Thyroid gland (tissue), 4 donors: Measurements from ENCODE around the gene ACACA. TPM values are rescaled to one million over a fixed set of nuclear protein-coding genes. Genes with fewer than 3 reads are reported as not detected.

Experiments used
- DNase-seq, 2 donors: peaks; one replicate each; pipeline ENCODE4 v3.0.0-alpha.2; 2019
- H3K27ac ChIP-seq, 3 donors: fragments of 200-600 bp; sonication (generic); 1 replicate in 2 of 3; 2 replicates in 1 of 3; pipeline ENCODE4 v1.5.1; 2016 to 2019; ENCODE audit warnings: mild to moderate bottlenecking in 1 of 3, moderate library complexity in 1 of 3
- H3K27me3 ChIP-seq: fragments of 200-600 bp; sonication (generic); one replicate; pipeline ENCODE4 v1.5.1; 2019
- H3K36me3 ChIP-seq, 2 donors: fragments of 200-600 bp; sonication (generic); one replicate each; pipeline ENCODE4 v1.5.1; 2016 to 2019
- H3K4me1 ChIP-seq, 2 donors: fragments of 200-600 bp; sonication (generic); one replicate each; pipeline ENCODE4 v1.5.1; 2017 to 2019
- H3K4me3 ChIP-seq, 3 donors: fragments of 200-600 bp; sonication (generic); replicated peaks in 1 of 3; 1 replicate in 2 of 3; 2 replicates in 1 of 3; pipeline ENCODE4 v1.5.1; 2016; ENCODE audit warnings: mild to moderate bottlenecking in 1 of 3
- H3K9me3 ChIP-seq: fragments of 200-600 bp; sonication (generic); one replicate; pipeline ENCODE4 v1.5.1; 2017
- POLR2A ChIP-seq, 2 donors: fragments of 450-650 bp; IDR thresholded peaks; one replicate each; pipeline ENCODE4 v1.6.1; 2017; ENCODE audit warnings: antibody characterized with exemption in 2 of 2, mild to moderate bottlenecking in 2 of 2, moderate library complexity in 1 of 2
- WGBS, 2 donors: methylation state at CpG; one replicate each; pipeline ENCODE4 v1.1.5; 2017; 5-methylcytosine and 5-hydroxymethylcytosine counted together
- intact Hi-C: fragments of 100-400 bp; cut with DNase I; formaldehyde crosslinking; loops from one replicate; pipeline ENCODE4 v1.15.1; 2023
- total RNA-seq, 4 donors: library from RNA; depleted of rRNA; stranded (reverse); fragments of >200 nt; gene quantifications; one replicate each; pipeline ENCODE4 v1.2.3, GENCODE V29; 2016
- TF ChIP-seq, protein P1 (sequence below), 6 experiments: fragments of 200-600 bp in 3 of 6; fragments of 450-650 bp in 3 of 6; sonication (generic) in 3 of 6; IDR thresholded peaks; one replicate each; pipeline ENCODE4 v1.5.1; 2016 to 2019; ENCODE audit warnings: antibody characterized with exemption in 6 of 6, mild to moderate bottlenecking in 2 of 6, inconsistent platforms in 1 of 6, moderate library complexity in 1 of 6

Gene ACACA
- total RNA-seq, 4 donors from 2014 or later = 27.2 to 55.7 (median 38.4) TPM

GRCh38 chr17:37225465-37225864 lies 181.2 kb downstream of the ACACA start:
- H3K27ac ChIP-seq = no peak overlapping the region
- no peaks in the 10 kb centered on the region for H3K36me3 ChIP-seq
- no peaks in the 10 kb centered on the region for H3K27me3 ChIP-seq
- H3K9me3 ChIP-seq = no peaks in the 10 kb centered on the region
- intact Hi-C loops = no loop called here
- no peak overlapping the region for H3K4me3 ChIP-seq
- DNase-seq = no peak
- H3K4me1 ChIP-seq = no peaks in the 10 kb centered on the region
- 60 to 64% methylated on average over 4 of the region's 4 CpGs for WGBS, 2 donors
- TF ChIP-seq, protein P1, sequence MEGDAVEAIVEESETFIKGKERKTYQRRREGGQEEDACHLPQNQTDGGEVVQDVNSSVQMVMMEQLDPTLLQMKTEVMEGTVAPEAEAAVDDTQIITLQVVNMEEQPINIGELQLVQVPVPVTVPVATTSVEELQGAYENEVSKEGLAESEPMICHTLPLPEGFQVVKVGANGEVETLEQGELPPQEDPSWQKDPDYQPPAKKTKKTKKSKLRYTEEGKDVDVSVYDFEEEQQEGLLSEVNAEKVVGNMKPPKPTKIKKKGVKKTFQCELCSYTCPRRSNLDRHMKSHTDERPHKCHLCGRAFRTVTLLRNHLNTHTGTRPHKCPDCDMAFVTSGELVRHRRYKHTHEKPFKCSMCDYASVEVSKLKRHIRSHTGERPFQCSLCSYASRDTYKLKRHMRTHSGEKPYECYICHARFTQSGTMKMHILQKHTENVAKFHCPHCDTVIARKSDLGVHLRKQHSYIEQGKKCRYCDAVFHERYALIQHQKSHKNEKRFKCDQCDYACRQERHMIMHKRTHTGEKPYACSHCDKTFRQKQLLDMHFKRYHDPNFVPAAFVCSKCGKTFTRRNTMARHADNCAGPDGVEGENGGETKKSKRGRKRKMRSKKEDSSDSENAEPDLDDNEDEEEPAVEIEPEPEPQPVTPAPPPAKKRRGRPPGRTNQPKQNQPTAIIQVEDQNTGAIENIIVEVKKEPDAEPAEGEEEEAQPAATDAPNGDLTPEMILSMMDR (IDR thresholded peaks at IDR 0.05) = no peak
- TF ChIP-seq POLR2A (IDR thresholded peaks at IDR 0.05) = no peak

DNA sequence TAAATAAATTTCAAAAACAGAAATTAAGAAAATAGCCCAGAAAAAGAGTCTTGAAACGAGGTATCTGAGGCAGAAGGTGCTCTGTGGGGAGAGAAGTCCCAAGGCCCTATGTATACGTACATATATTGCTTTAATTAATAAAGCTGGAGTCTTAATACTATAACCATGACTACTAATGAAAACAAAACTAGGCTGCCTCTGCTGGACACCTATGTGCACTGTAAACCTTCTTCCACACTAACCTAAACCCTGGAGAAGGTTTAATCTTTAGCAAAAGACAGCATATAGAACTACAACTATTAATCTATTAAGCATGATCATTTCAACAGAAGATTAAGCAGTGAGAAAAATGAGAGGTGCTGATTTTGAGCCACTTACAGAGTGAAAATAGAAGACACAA lies 184.8 kb downstream of the ACACA start:
- Histone ChIP-seq H3K27ac (no peak overlapping the region), H3K4me1 (no peaks in the 10 kb centered on the region), H3K9me3 (no peaks in the 10 kb centered on the region), H3K27me3 (no peaks in the 10 kb centered on the region), H3K36me3 (peaks cover 0 to 3% of the 10 kb centered on the region in 2 donors), H3K4me3 (no peak overlapping the region)
- WGBS, 2 donors = 91 to 94% methylated on average over 2 of the region's 2 CpGs
- no peak for TF ChIP-seq POLR2A (IDR thresholded peaks at IDR 0.05)
- TF ChIP-seq, protein P1 (IDR thresholded peaks at IDR 0.05) = no peak
- intact Hi-C loops = no loop called here
- no peak for DNase-seq

DNA sequence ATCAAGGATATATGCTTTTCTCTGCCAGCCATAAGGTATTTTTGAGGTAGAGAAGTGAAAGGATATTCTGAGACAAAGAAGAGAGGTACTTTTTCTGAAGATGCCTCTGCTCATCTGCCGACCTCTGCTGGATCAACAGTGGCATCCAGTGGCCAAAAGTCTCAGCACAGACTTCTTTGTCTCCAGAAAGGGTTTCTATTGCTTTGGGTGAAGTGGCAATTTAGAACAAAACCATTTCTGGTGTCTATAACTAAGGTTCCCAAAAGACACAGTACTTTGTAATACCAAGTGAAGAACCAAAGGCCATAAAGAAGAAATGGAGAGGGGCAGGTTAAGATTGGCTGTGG lies 186.1 kb downstream of the ACACA start:
- intact Hi-C loops = no loop called here
- H3K4me3 ChIP-seq = no peak overlapping the region
- peaks cover 0 to 3% of the 10 kb centered on the region in 2 donors for H3K36me3 ChIP-seq
- H3K4me1 ChIP-seq = no peaks in the 10 kb centered on the region
- no peaks in the 10 kb centered on the region for H3K9me3 ChIP-seq
- peak; percentile 7 for DNase-seq
- no peak for TF ChIP-seq POLR2A (IDR thresholded peaks at IDR 0.05)
- TF ChIP-seq, protein P1 (IDR thresholded peaks at IDR 0.05) = peak in 2 of 6 experiments; percentile 26
- H3K27ac ChIP-seq = no peak overlapping the region
- WGBS, 2 donors = 26 to 35% methylated on average over 1 of the region's 1 CpG
- no peaks in the 10 kb centered on the region for H3K27me3 ChIP-seq

- Histone ChIP-seq H3K4me1 (no peaks in the 10 kb centered on the region), H3K27me3 (no peaks in the 10 kb centered on the region), H3K4me3 (no peak overlapping the region), H3K9me3 (no peaks in the 10 kb centered on the region), H3K36me3 (peaks cover 0 to 3% of the 10 kb centered on the region in 2 donors), H3K27ac (no peak overlapping the region)
- 82 to 87% methylated on average over 5 of the region's 5 CpGs for WGBS, 2 donors
- TF ChIP-seq, protein P1 (IDR thresholded peaks at IDR 0.05) = no peak
- TF ChIP-seq POLR2A (IDR thresholded peaks at IDR 0.05) = no peak
- intact Hi-C loops = no loop called here
- no peak for DNase-seq
Measured at GRCh38 chr17:37219876-37220606, 186.6 kb downstream of the ACACA start.

GRCh38 chr17:37218849-37219248 lies 187.8 kb downstream of the ACACA start:
- 78 to 98% methylated on average over 2 of the region's 2 CpGs for WGBS, 2 donors
- no peak overlapping the region for H3K4me3 ChIP-seq
- no peaks in the 10 kb centered on the region for H3K27me3 ChIP-seq
- intact Hi-C loops = no loop called here
- peaks cover 0 to 3% of the 10 kb centered on the region in 2 donors for H3K36me3 ChIP-seq
- no peak for TF ChIP-seq POLR2A (IDR thresholded peaks at IDR 0.05)
- TF ChIP-seq, protein P1 (IDR thresholded peaks at IDR 0.05) = no peak
- no peak for DNase-seq
- H3K27ac ChIP-seq = no peak overlapping the region
- no peaks in the 10 kb centered on the region for H3K9me3 ChIP-seq
- H3K4me1 ChIP-seq = no peaks in the 10 kb centered on the region
